Measurements from ENCODE around the gene DOCK3.

DNA sequence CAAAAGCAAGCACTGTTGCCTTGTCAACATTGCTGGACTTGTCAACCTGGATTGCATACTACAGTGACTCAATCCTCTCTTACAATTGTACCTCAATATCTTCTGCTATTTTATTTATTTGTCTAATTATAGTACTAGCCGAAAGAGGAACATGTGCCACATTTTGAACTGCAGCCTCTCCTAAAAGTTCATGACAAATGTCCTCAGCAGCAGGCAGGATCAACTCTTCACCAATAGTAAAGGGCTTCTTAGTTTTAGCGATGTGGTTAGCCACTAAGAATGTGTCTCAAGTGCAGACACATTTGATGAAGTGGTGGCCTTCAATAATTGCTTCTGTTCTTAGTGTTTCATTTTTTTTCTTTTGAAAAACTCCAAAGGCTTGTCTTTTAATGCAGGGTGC, 13.2 kb downstream of the DOCK3 start:
- no peak for TF ChIP-seq POLR2A (IDR thresholded peaks at IDR 0.05)
- TF ChIP-seq, protein P1, sequence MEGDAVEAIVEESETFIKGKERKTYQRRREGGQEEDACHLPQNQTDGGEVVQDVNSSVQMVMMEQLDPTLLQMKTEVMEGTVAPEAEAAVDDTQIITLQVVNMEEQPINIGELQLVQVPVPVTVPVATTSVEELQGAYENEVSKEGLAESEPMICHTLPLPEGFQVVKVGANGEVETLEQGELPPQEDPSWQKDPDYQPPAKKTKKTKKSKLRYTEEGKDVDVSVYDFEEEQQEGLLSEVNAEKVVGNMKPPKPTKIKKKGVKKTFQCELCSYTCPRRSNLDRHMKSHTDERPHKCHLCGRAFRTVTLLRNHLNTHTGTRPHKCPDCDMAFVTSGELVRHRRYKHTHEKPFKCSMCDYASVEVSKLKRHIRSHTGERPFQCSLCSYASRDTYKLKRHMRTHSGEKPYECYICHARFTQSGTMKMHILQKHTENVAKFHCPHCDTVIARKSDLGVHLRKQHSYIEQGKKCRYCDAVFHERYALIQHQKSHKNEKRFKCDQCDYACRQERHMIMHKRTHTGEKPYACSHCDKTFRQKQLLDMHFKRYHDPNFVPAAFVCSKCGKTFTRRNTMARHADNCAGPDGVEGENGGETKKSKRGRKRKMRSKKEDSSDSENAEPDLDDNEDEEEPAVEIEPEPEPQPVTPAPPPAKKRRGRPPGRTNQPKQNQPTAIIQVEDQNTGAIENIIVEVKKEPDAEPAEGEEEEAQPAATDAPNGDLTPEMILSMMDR (IDR thresholded peaks at IDR 0.05): no peak
- no peak for TF ChIP-seq EP300 (IDR thresholded peaks at IDR 0.05)
